Amniotic stem cell (primary cell): ENCODE measurements around the gene VPS11.

Experiments
- DNase-seq: peaks from one replicate; lab custom pipeline; 2025; lab: John Stamatoyannopoulos, UW

The VPS11 gene

GRCh38 chr11:119121008-119121810 lies 53.6 kb downstream of the VPS11 start, which contains the start of gene HINFP:
TSS of gene HINFP (plus strand) at chr11:119121580. CDS start at chr11:119126945, 5,365 bp downstream.
- DNase-seq: peak; percentile 99

DNA sequence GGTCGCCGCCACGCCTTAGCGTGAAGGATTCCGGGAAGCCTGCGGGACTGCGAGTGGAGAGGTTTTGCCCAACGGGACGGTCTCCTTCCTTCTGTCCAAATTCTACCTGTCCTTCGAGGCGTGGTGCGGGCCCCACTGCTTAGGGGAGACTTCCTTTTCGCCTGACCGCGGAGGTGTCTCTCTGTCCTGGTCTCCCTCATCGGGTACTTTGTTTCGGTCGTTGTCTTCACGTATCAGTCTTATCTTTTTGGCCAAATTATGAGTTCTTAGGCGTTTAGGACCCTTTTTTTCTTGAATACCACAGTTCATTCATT lies 54.1 kb downstream of the VPS11 start:
- no peak for DNase-seq

- no peak for DNase-seq
Observed at GRCh38 chr11:119125821-119126220, 58.2 kb downstream of the VPS11 start.

GRCh38 chr11:119126675-119127268 lies 59.2 kb downstream of the VPS11 start:
- no peak for DNase-seq

- no peak for DNase-seq
Observed at GRCh38 chr11:119130662-119131061, 63.0 kb downstream of the VPS11 start.
